ENCODE data around the gene POLA1.

POLA1 gene

GRCh38 chrX:24657671-24658386 lies 35.9 kb upstream of the POLA1 start:
- TF ChIP-seq CTCF (IDR thresholded peaks at IDR 0.05; ENCODE audit: low read depth, low read length), result no peak
- no peak for DNase-seq (ENCODE audit: extremely low read depth, low read depth)

GRCh38 chrX:24658421-24658820 lies 35.3 kb upstream of the POLA1 start:
- no peak for TF ChIP-seq CTCF (IDR thresholded peaks at IDR 0.05; ENCODE audit: low read depth, low read length)
- no peak for DNase-seq (ENCODE audit: extremely low read depth, low read depth)

- TF ChIP-seq CTCF (IDR thresholded peaks at IDR 0.05; ENCODE audit: low read depth, low read length), result no peak
- no peak for DNase-seq (ENCODE audit: extremely low read depth, low read depth)
Measured at GRCh38 chrX:24659106-24659505, 34.6 kb upstream of the POLA1 start.

DNA sequence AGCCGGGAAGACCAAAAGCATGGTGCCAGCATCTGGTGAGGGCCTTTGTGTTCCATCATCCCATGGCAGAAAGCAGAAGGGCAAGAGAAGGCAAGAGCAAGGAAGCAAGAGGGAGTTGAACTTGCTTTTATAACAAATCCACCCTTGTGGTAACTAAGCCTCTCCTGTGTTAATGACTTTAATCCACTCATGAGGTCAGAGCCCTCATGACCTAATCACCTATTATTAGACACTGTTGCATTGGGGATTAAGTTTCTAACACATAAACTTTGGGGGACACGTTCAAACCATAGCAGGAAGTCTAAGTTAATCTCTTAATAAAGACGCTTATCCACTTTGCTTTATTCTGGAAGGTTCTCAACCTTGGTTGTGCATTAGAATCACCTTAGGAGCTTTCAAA lies 34.1 kb upstream of the POLA1 start:
- no peak for TF ChIP-seq CTCF (IDR thresholded peaks at IDR 0.05; ENCODE audit: low read depth, low read length)
- DNase-seq (ENCODE audit: extremely low read depth, low read depth), result no peak

DNA sequence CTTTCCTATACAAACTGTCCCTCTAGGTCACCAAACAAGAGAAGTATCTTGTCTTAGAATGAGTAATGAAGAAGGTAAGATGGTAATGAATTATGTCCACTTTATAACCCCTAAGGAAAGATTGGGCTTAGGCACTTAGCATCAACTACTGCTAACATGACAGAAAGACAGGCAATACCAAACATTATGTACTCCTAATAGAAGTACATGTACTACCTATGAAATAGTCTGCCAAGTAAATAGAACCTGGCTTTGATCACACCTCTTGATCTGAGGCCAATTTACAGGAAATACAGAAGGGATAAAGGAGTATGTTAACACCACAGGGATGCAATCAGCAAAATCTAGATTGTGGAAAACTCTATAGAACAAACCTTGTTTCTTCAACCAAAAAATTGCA lies 32.4 kb upstream of the POLA1 start:
- TF ChIP-seq CTCF (IDR thresholded peaks at IDR 0.05; ENCODE audit: low read depth, low read length), result no peak
- DNase-seq (ENCODE audit: extremely low read depth, low read depth), result no peak

- no peak for DNase-seq (ENCODE audit: extremely low read depth, low read depth)
- TF ChIP-seq CTCF (IDR thresholded peaks at IDR 0.05; ENCODE audit: low read depth, low read length), result no peak
Measured at GRCh38 chrX:24662352-24662751, 31.4 kb upstream of the POLA1 start.

- no peak for DNase-seq (ENCODE audit: extremely low read depth, low read depth)
- TF ChIP-seq CTCF (IDR thresholded peaks at IDR 0.05; ENCODE audit: low read depth, low read length), result no peak
Measured at GRCh38 chrX:24668111-24668510, 25.6 kb upstream of the POLA1 start.

Data from AG09319 (cell line).